ENCODE data around the gene RYR3.

RYR3 gene

GRCh38 chr15:33678176-33678575, 367.4 kb downstream of the RYR3 start:
- no peaks in the 10 kb centered on the region for H3K9me3 ChIP-seq (ENCODE audit: low read length)
- H3K36me3 ChIP-seq (ENCODE audit: insufficient read depth, low read length), result no peaks in the 10 kb centered on the region
- H3K4me3 ChIP-seq (ENCODE audit: low read length), result no peak overlapping the region
- no peaks in the 10 kb centered on the region for H3K4me1 ChIP-seq (ENCODE audit: insufficient read depth, low read length)
- H2AFZ ChIP-seq (ENCODE audit: low read depth, low read length), result no peak overlapping the region
- no peaks in the 10 kb centered on the region for H3K27me3 ChIP-seq (ENCODE audit: insufficient read depth, low read length)

- H3K9me3 ChIP-seq (ENCODE audit: low read length), result no peaks in the 10 kb centered on the region
- no peak overlapping the region for H2AFZ ChIP-seq (ENCODE audit: low read depth, low read length)
- no peak overlapping the region for H3K4me3 ChIP-seq (ENCODE audit: low read length)
- H3K4me1 ChIP-seq (ENCODE audit: insufficient read depth, low read length), result no peaks in the 10 kb centered on the region
- H3K36me3 ChIP-seq (ENCODE audit: insufficient read depth, low read length), result no peaks in the 10 kb centered on the region
- H3K27me3 ChIP-seq (ENCODE audit: insufficient read depth, low read length), result no peaks in the 10 kb centered on the region
Measured at GRCh38 chr15:33678602-33679001, 367.8 kb downstream of the RYR3 start.

GRCh38 chr15:33679061-33679460, 368.3 kb downstream of the RYR3 start:
- H2AFZ ChIP-seq (ENCODE audit: low read depth, low read length), result no peak overlapping the region
- no peaks in the 10 kb centered on the region for H3K27me3 ChIP-seq (ENCODE audit: insufficient read depth, low read length)
- no peaks in the 10 kb centered on the region for H3K4me1 ChIP-seq (ENCODE audit: insufficient read depth, low read length)
- H3K4me3 ChIP-seq (ENCODE audit: low read length), result no peak overlapping the region
- H3K36me3 ChIP-seq (ENCODE audit: insufficient read depth, low read length), result no peaks in the 10 kb centered on the region
- no peaks in the 10 kb centered on the region for H3K9me3 ChIP-seq (ENCODE audit: low read length)

- no peak overlapping the region for H3K4me3 ChIP-seq (ENCODE audit: low read length)
- no peaks in the 10 kb centered on the region for H3K36me3 ChIP-seq (ENCODE audit: insufficient read depth, low read length)
- H3K9me3 ChIP-seq (ENCODE audit: low read length), result no peaks in the 10 kb centered on the region
- no peak overlapping the region for H2AFZ ChIP-seq (ENCODE audit: low read depth, low read length)
- no peaks in the 10 kb centered on the region for H3K27me3 ChIP-seq (ENCODE audit: insufficient read depth, low read length)
- peaks cover 2% of the 10 kb centered on the region for H3K4me1 ChIP-seq (ENCODE audit: insufficient read depth, low read length)
Measured at GRCh38 chr15:33680336-33680735, 369.6 kb downstream of the RYR3 start.

GRCh38 chr15:33693166-33693800, 382.5 kb downstream of the RYR3 start:
- no peak overlapping the region for H2AFZ ChIP-seq (ENCODE audit: low read depth, low read length)
- H3K4me1 ChIP-seq (ENCODE audit: insufficient read depth, low read length), result no peaks in the 10 kb centered on the region
- H3K4me3 ChIP-seq (ENCODE audit: low read length), result no peak overlapping the region
- H3K36me3 ChIP-seq (ENCODE audit: insufficient read depth, low read length), result no peaks in the 10 kb centered on the region
- H3K27me3 ChIP-seq (ENCODE audit: insufficient read depth, low read length), result no peaks in the 10 kb centered on the region
- no peaks in the 10 kb centered on the region for H3K9me3 ChIP-seq (ENCODE audit: low read length)

GRCh38 chr15:33698126-33698525, 387.4 kb downstream of the RYR3 start:
- Histone ChIP-seq H3K27me3 (ENCODE audit: insufficient read depth, low read length) (no peaks in the 10 kb centered on the region), H3K4me3 (ENCODE audit: low read length) (no peak overlapping the region), H3K4me1 (ENCODE audit: insufficient read depth, low read length) (no peaks in the 10 kb centered on the region), H2AFZ (ENCODE audit: low read depth, low read length) (no peak overlapping the region), H3K9me3 (ENCODE audit: low read length) (no peaks in the 10 kb centered on the region), H3K36me3 (ENCODE audit: insufficient read depth, low read length) (no peaks in the 10 kb centered on the region)

GRCh38 chr15:33699145-33699544, 388.4 kb downstream of the RYR3 start:
- Histone ChIP-seq H3K4me3 (ENCODE audit: low read length) (no peak overlapping the region), H2AFZ (ENCODE audit: low read depth, low read length) (no peak overlapping the region), H3K27me3 (ENCODE audit: insufficient read depth, low read length) (no peaks in the 10 kb centered on the region), H3K36me3 (ENCODE audit: insufficient read depth, low read length) (no peaks in the 10 kb centered on the region), H3K4me1 (ENCODE audit: insufficient read depth, low read length) (no peaks in the 10 kb centered on the region), H3K9me3 (ENCODE audit: low read length) (no peaks in the 10 kb centered on the region)

GRCh38 chr15:33699691-33700447, 389.1 kb downstream of the RYR3 start:
- Histone ChIP-seq H3K9me3 (ENCODE audit: low read length) (no peaks in the 10 kb centered on the region), H3K4me1 (ENCODE audit: insufficient read depth, low read length) (no peaks in the 10 kb centered on the region), H3K27me3 (ENCODE audit: insufficient read depth, low read length) (no peaks in the 10 kb centered on the region), H3K36me3 (ENCODE audit: insufficient read depth, low read length) (no peaks in the 10 kb centered on the region), H3K4me3 (ENCODE audit: low read length) (no peak overlapping the region), H2AFZ (ENCODE audit: low read depth, low read length) (no peak overlapping the region)

- no peaks in the 10 kb centered on the region for H3K27me3 ChIP-seq (ENCODE audit: insufficient read depth, low read length)
- H3K4me1 ChIP-seq (ENCODE audit: insufficient read depth, low read length), result no peaks in the 10 kb centered on the region
- no peaks in the 10 kb centered on the region for H3K36me3 ChIP-seq (ENCODE audit: insufficient read depth, low read length)
- no peak overlapping the region for H2AFZ ChIP-seq (ENCODE audit: low read depth, low read length)
- no peak overlapping the region for H3K4me3 ChIP-seq (ENCODE audit: low read length)
- H3K9me3 ChIP-seq (ENCODE audit: low read length), result no peaks in the 10 kb centered on the region
Measured at GRCh38 chr15:33700695-33701303, 390.0 kb downstream of the RYR3 start.

GRCh38 chr15:33701304-33701696, 390.5 kb downstream of the RYR3 start:
- Histone ChIP-seq H2AFZ (ENCODE audit: low read depth, low read length) (no peak overlapping the region), H3K27me3 (ENCODE audit: insufficient read depth, low read length) (no peaks in the 10 kb centered on the region), H3K4me3 (ENCODE audit: low read length) (no peak overlapping the region), H3K4me1 (ENCODE audit: insufficient read depth, low read length) (no peaks in the 10 kb centered on the region), H3K9me3 (ENCODE audit: low read length) (no peaks in the 10 kb centered on the region), H3K36me3 (ENCODE audit: insufficient read depth, low read length) (no peaks in the 10 kb centered on the region)

- Histone ChIP-seq H3K27me3 (ENCODE audit: insufficient read depth, low read length) (no peaks in the 10 kb centered on the region), H3K4me1 (ENCODE audit: insufficient read depth, low read length) (no peaks in the 10 kb centered on the region), H3K9me3 (ENCODE audit: low read length) (no peaks in the 10 kb centered on the region), H3K36me3 (ENCODE audit: insufficient read depth, low read length) (no peaks in the 10 kb centered on the region), H2AFZ (ENCODE audit: low read depth, low read length) (no peak overlapping the region), H3K4me3 (ENCODE audit: low read length) (no peak overlapping the region)
Measured at GRCh38 chr15:33706173-33706572, 395.4 kb downstream of the RYR3 start.

- Histone ChIP-seq H3K27me3 (ENCODE audit: insufficient read depth, low read length) (no peaks in the 10 kb centered on the region), H2AFZ (ENCODE audit: low read depth, low read length) (no peak overlapping the region), H3K36me3 (ENCODE audit: insufficient read depth, low read length) (no peaks in the 10 kb centered on the region), H3K9me3 (ENCODE audit: low read length) (no peaks in the 10 kb centered on the region), H3K4me1 (ENCODE audit: insufficient read depth, low read length) (no peaks in the 10 kb centered on the region), H3K4me3 (ENCODE audit: low read length) (no peak overlapping the region)
Measured at GRCh38 chr15:33710748-33711147, 400.0 kb downstream of the RYR3 start.

- H3K4me1 ChIP-seq (ENCODE audit: insufficient read depth, low read length), result no peaks in the 10 kb centered on the region
- no peak overlapping the region for H3K4me3 ChIP-seq (ENCODE audit: low read length)
- no peaks in the 10 kb centered on the region for H3K27me3 ChIP-seq (ENCODE audit: insufficient read depth, low read length)
- no peaks in the 10 kb centered on the region for H3K9me3 ChIP-seq (ENCODE audit: low read length)
- H3K36me3 ChIP-seq (ENCODE audit: insufficient read depth, low read length), result no peaks in the 10 kb centered on the region
- H2AFZ ChIP-seq (ENCODE audit: low read depth, low read length), result no peak overlapping the region
Measured at GRCh38 chr15:33716025-33716424, 405.3 kb downstream of the RYR3 start.

All from neuron (in vitro differentiated cells).